Cerebellar nuclear complex (tissue), 1 donor: ENCODE results near the gene UBL7.

Experiments used
- DNase-seq, 2 experiments: peaks; one replicate each; lab custom pipeline; 2025; lab: John Stamatoyannopoulos, UW

The UBL7 gene

GRCh38 chr15:74438721-74439316 is 22.1 kb downstream of the UBL7 start:
- DNase-seq, result peak in 1 of 2 experiments; percentile 81

- no peak for DNase-seq
These were observed 22.8 kb downstream of the UBL7 start for GRCh38 chr15:74438206-74438605.

GRCh38 chr15:74434263-74435136 is 26.5 kb downstream of the UBL7 start:
- peak in 1 of 2 experiments; percentile 24 for DNase-seq

GRCh38 chr15:74433592-74434262 is 27.2 kb downstream of the UBL7 start, which contains the start of gene SEMA7A:
TSS of gene SEMA7A (minus strand) at chr15:74433958. CDS start at chr15:74433918, 40 bp downstream.
- DNase-seq, result peak in 1 of 2 experiments; percentile 62

- DNase-seq, result no peak
These were observed 27.9 kb downstream of the UBL7 start for GRCh38 chr15:74432968-74433591.

- no peak for DNase-seq
These were observed 28.5 kb downstream of the UBL7 start for GRCh38 chr15:74432271-74432967.

- no peak for DNase-seq
These were observed 29.3 kb downstream of the UBL7 start for GRCh38 chr15:74431645-74432044.

- no peak for DNase-seq
These were observed 29.8 kb downstream of the UBL7 start for GRCh38 chr15:74431116-74431515.

- DNase-seq, result no peak
These were observed 30.4 kb downstream of the UBL7 start for GRCh38 chr15:74430510-74430951.

- no peak for DNase-seq
These were observed 31.1 kb downstream of the UBL7 start for GRCh38 chr15:74429781-74430400.

- DNase-seq, result no peak
These were observed 31.8 kb downstream of the UBL7 start for GRCh38 chr15:74428970-74429780.

- DNase-seq, result no peak
These were observed 32.5 kb downstream of the UBL7 start for GRCh38 chr15:74428442-74428787.

- no peak for DNase-seq
These were observed 33.1 kb downstream of the UBL7 start for GRCh38 chr15:74427607-74428441.

GRCh38 chr15:74426404-74427281 is 34.3 kb downstream of the UBL7 start:
- no peak for DNase-seq

- no peak for DNase-seq
These were observed 35.3 kb downstream of the UBL7 start for GRCh38 chr15:74425630-74426029.

- peak in 1 of 2 experiments; percentile 22 for DNase-seq
These were observed 35.9 kb downstream of the UBL7 start for GRCh38 chr15:74424901-74425528.

GRCh38 chr15:74423431-74424257 is 37.3 kb downstream of the UBL7 start:
- DNase-seq, result no peak
